Bronchial epithelial cell (primary cell): ENCODE measurements around the gene PAPSS1. TPM values are rescaled to one million over a fixed set of nuclear protein-coding genes. Genes with fewer than 3 reads are reported as not detected.

Source experiments
- DNase-seq: peaks from one replicate; pipeline ENCODE4 v3.0.0-alpha.2; 2010; ENCODE audit warnings: low read depth
- FAIRE-seq: peaks from 2 replicates; lab custom pipeline; 2011; peaks lifted over from hg19 to GRCh38; lab: Jason Lieb, UNC
- H3K27me3 ChIP-seq: 2 replicates; pipeline ENCODE4 v1.5.1; 2011; ENCODE audit warnings: low read length; ENCODE audit not compliant: control insufficient read depth, insufficient read depth
- H3K36me3 ChIP-seq: 2 replicates; pipeline ENCODE4 v1.5.1; 2011; ENCODE audit warnings: low read length; ENCODE audit not compliant: control insufficient read depth, insufficient read depth
- H3K4me3 ChIP-seq: 2 replicates; pipeline ENCODE4 v1.5.1; 2011; ENCODE audit warnings: mild to moderate bottlenecking, low read depth, low read length, control low read depth
- CTCF ChIP-seq: IDR thresholded peaks from 2 replicates; pipeline ENCODE4 v1.5.1; 2011; ENCODE audit warnings: mild to moderate bottlenecking, moderate library complexity, low read length, control low read depth, inconsistent platforms; ENCODE audit not compliant: insufficient read depth, severe bottlenecking
- total RNA-seq: library from RNA; depleted of rRNA; stranded (reverse); fragments of >200 nt; gene quantifications from 2 replicates; pipeline ENCODE4 v1.2.1, GENCODE V29; 2014

PAPSS1 gene
- total RNA-seq, 1 donor from 2014 or later, result 55.8 TPM

- Histone ChIP-seq H3K27me3 (no peaks in the 10 kb centered on the region), H3K36me3 (no peaks in the 10 kb centered on the region), H3K4me3 (no peak overlapping the region)
- TF ChIP-seq CTCF, result no peak
- no peak for FAIRE-seq
- no peak for DNase-seq
These were observed 22.2 kb upstream of the PAPSS1 start for GRCh38 chr4:107742196-107742595.

GRCh38 chr4:107740950-107741701, 21.1 kb upstream of the PAPSS1 start:
- no peak for DNase-seq
- no peaks in the 10 kb centered on the region for H3K36me3 ChIP-seq

GRCh38 chr4:107740381-107740780, 20.3 kb upstream of the PAPSS1 start:
- DNase-seq (peak; percentile 21), FAIRE-seq (no peak)
- no peak overlapping the region for H3K4me3 ChIP-seq
- H3K36me3 ChIP-seq, result no peaks in the 10 kb centered on the region
- H3K27me3 ChIP-seq, result no peaks in the 10 kb centered on the region
- TF ChIP-seq CTCF, result peak; percentile 16

More at GRCh38 chr4:107740950-107741701, 21.1 kb upstream of the PAPSS1 start:
- Histone ChIP-seq H3K27me3 (no peaks in the 10 kb centered on the region), H3K4me3 (no peak overlapping the region)
- TF ChIP-seq CTCF, result no peak
- no peak for FAIRE-seq

GRCh38 chr4:107737450-107737849, 17.4 kb upstream of the PAPSS1 start:
- no peak overlapping the region for H3K4me3 ChIP-seq
- TF ChIP-seq CTCF, result no peak
- no peaks in the 10 kb centered on the region for H3K27me3 ChIP-seq
- no peak for DNase-seq
- H3K36me3 ChIP-seq, result no peaks in the 10 kb centered on the region
- no peak for FAIRE-seq

GRCh38 chr4:107736924-107737448, 17.0 kb upstream of the PAPSS1 start:
- FAIRE-seq, result no peak
- peak; percentile 30 for DNase-seq
- H3K4me3 ChIP-seq, result no peak overlapping the region
- TF ChIP-seq CTCF, result peak; percentile 72
- H3K27me3 ChIP-seq, result no peaks in the 10 kb centered on the region
- no peaks in the 10 kb centered on the region for H3K36me3 ChIP-seq

- no peaks in the 10 kb centered on the region for H3K27me3 ChIP-seq
- H3K4me3 ChIP-seq, result no peak overlapping the region
- no peaks in the 10 kb centered on the region for H3K36me3 ChIP-seq
- no peak for FAIRE-seq
- DNase-seq, result no peak
- TF ChIP-seq CTCF, result no peak
These were observed 16.0 kb upstream of the PAPSS1 start for GRCh38 chr4:107736037-107736436.
